Mesothelial cell of epicardium (in vitro differentiated cells): ENCODE results near the gene ARFGAP3. TPM values are rescaled to one million over a fixed set of nuclear protein-coding genes. Genes with fewer than 3 reads are reported as not detected.

Experiments
- DNase-seq, 2 experiments: peaks; one replicate each; pipeline ENCODE4 v3.0.0; 2021; ENCODE audit warnings: low spot score in 2 of 2; ENCODE audit not compliant: unreplicated experiment in 2 of 2
- H3K27ac Mint-ChIP-seq: 2 replicates; pipeline ENCODE4 v1.8.0; 2021; ENCODE audit warnings: mixed read lengths
- H3K27me3 Mint-ChIP-seq: 2 replicates; pipeline ENCODE4 v1.8.0; 2021; ENCODE audit warnings: low read depth, mixed read lengths
- H3K36me3 Mint-ChIP-seq: 2 replicates; pipeline ENCODE4 v1.8.0; 2021; ENCODE audit warnings: mixed read lengths
- H3K4me1 Mint-ChIP-seq: 2 replicates; pipeline ENCODE4 v1.8.0; 2021; ENCODE audit warnings: mixed read lengths
- H3K4me3 Mint-ChIP-seq: 2 replicates; pipeline ENCODE4 v1.8.0; 2021; ENCODE audit warnings: mild to moderate bottlenecking, moderate library complexity, mixed read lengths
- H3K9me3 Mint-ChIP-seq: 2 replicates; pipeline ENCODE4 v1.8.0; 2021; ENCODE audit warnings: mixed read lengths
- total RNA-seq: library from RNA; stranded (reverse); gene quantifications from 3 replicates; pipeline ENCODE4 v1.2.1, GENCODE V29; 2021
- TF ChIP-seq, protein P1 (sequence below): fragments of 200-600 bp; sonication (generic); IDR thresholded peaks from one replicate; pipeline ENCODE4 v1.5.0; 2021; ENCODE audit warnings: antibody characterized with exemption; ENCODE audit not compliant: unreplicated experiment

The ARFGAP3 gene
- total RNA-seq, 1 donor from 2014 or later = 33.4 TPM

DNA sequence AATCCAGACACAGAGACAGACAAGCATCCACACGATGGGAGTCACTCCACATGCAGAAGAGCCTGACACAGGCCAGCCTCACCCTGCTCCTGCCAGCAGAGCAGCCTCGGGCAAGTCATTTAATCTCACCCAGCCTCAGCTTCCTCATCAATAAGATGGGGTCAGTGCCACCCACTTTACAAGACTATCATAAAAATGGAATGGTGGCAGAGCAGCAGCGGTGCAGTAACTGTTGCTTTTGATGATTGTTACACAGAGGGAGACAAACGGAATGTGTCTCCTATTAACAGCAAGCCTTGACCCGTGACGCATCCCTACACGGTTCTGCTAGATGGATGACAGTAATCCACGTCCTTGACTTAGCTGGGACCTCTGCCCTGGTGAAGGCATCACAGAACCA is 26.0 kb upstream of the ARFGAP3 start:
- Mint-ChIP-seq H3K4me3 (no peak overlapping the region), H3K27ac (no peak overlapping the region)

DNA sequence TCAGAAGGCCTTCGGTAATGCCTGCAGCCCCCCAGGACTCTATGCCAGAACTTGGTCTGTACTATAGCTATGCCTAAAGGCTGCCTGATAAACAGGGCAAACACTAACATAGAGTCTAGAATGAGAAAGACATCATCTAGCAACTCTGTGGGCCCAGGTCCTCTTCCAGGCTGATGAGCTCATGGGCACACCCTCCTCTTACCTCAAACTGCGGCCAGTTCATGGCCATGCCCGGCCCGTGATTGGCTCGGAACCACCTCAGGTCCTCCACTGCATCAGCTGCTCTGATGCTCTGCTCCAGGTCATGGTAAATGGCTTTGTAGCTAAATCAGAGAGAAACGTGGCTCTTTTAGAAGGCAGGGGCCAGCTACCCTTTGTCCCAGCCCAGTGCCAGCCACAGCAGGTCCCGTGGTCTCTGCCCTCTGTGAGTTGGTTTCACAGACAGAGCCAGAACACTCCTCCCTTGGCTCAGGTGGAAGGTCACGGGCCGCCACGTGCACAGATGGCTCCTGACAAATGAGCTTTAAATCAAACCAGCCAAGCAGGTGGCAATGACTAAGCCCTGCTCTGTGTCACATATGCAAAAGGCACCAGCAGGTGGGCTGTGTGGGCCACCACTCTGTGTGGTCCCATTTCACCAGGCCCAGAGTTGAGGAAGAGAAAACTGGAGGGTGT is 25.0 kb upstream of the ARFGAP3 start:
- DNase-seq = no peak
- H3K27ac Mint-ChIP-seq = no peak overlapping the region

More for the DNA sequence above, 26.0 kb upstream of the ARFGAP3 start:
- Mint-ChIP-seq H3K27me3 (no peaks in the 10 kb centered on the region), H3K36me3 (peaks cover 10% of the 10 kb centered on the region), H3K4me1 (no peaks in the 10 kb centered on the region), H3K9me3 (no peaks in the 10 kb centered on the region)
- DNase-seq = no peak
- TF ChIP-seq, protein P1, sequence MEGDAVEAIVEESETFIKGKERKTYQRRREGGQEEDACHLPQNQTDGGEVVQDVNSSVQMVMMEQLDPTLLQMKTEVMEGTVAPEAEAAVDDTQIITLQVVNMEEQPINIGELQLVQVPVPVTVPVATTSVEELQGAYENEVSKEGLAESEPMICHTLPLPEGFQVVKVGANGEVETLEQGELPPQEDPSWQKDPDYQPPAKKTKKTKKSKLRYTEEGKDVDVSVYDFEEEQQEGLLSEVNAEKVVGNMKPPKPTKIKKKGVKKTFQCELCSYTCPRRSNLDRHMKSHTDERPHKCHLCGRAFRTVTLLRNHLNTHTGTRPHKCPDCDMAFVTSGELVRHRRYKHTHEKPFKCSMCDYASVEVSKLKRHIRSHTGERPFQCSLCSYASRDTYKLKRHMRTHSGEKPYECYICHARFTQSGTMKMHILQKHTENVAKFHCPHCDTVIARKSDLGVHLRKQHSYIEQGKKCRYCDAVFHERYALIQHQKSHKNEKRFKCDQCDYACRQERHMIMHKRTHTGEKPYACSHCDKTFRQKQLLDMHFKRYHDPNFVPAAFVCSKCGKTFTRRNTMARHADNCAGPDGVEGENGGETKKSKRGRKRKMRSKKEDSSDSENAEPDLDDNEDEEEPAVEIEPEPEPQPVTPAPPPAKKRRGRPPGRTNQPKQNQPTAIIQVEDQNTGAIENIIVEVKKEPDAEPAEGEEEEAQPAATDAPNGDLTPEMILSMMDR = no peak

DNA sequence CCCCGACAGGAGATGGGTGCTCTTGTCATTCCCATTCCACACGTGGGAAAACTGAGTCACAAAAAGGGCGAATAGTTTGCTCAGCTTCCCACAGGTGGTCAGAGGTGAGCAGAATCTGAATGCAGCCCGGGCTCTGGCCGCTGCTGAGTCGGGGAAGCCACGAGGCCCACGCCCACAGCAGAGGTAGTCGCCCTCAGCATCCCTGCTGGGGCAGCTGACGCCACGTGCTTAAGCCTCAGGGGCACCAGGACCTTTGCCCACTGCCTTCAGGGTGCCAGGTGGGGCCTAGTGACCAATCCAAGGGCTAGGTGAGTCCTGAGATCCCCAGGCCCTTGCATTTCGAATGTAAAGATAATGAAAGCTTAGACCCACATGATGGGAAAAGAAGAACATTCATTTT is 24.2 kb upstream of the ARFGAP3 start:
- DNase-seq = no peak
- Mint-ChIP-seq H3K4me1 (no peaks in the 10 kb centered on the region), H3K36me3 (peaks cover 11% of the 10 kb centered on the region), H3K27ac (no peak overlapping the region), H3K9me3 (no peaks in the 10 kb centered on the region), H3K27me3 (no peaks in the 10 kb centered on the region), H3K4me3 (no peak overlapping the region)
- TF ChIP-seq, protein P1 = no peak

More for the DNA sequence above, 25.0 kb upstream of the ARFGAP3 start:
- Mint-ChIP-seq H3K4me3 (no peak overlapping the region), H3K4me1 (no peaks in the 10 kb centered on the region), H3K36me3 (peaks cover 7% of the 10 kb centered on the region), H3K27me3 (no peaks in the 10 kb centered on the region), H3K9me3 (no peaks in the 10 kb centered on the region)
- TF ChIP-seq, protein P1 = no peak

DNA sequence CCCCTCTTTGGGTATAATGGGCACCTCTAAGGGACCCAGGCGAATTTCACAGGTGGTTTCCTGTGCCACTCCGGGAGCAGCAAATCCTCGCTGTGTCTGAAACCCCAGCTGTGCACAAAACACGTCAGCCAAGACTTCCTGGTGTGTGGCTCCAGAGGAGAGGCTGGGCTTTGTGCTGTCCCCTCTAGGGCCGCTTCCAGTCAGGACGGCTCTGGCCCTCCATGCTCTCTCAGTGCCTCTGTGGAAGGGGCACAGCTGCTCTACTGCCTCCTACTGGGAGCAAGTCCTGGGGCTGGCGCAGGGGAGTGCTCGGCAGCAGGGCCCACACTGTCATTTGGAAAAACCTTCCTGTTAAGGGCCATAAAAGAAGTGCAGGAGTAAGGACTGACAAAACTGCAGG is 23.7 kb upstream of the ARFGAP3 start:
- no peak for DNase-seq
- Mint-ChIP-seq H3K27ac (no peak overlapping the region), H3K36me3 (peaks cover 11% of the 10 kb centered on the region), H3K4me1 (no peaks in the 10 kb centered on the region), H3K27me3 (no peaks in the 10 kb centered on the region), H3K9me3 (no peaks in the 10 kb centered on the region), H3K4me3 (no peak overlapping the region)
- TF ChIP-seq, protein P1 = no peak

DNA sequence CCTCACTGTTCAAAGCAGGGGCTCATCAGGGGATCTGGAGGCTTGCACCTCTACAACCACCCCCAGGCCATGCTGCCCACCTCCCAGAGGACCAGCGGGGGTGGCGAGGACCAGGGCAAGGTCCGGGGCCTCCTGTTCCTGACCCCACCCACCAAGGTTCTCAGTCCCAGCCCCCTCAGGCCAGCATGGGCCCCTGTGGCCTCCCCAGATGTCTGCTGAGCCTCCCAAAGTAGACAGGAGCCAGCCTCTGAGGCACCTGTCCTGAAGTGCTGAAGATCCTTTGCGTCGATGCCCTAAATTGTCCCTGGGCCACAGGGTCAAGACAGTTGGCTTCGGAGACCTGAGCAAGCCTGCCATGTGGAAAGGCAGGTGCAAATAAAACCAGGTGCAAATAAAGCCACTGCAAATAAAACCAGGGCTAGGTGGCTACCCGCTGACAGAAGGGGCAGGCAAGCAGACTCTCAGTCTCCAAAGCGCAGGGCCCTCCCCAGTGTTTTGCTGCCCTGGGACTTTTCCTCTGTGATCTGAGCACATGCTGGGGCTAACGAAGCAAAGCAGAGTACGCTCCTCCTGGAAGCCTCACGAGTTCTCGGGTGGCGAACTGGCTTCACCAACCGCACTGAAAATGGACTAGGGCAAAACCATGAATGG is 22.4 kb upstream of the ARFGAP3 start:
- DNase-seq = no peak
- Mint-ChIP-seq H3K36me3 (peaks cover 14% of the 10 kb centered on the region), H3K27me3 (no peaks in the 10 kb centered on the region), H3K9me3 (no peaks in the 10 kb centered on the region), H3K27ac (no peak overlapping the region), H3K4me1 (no peaks in the 10 kb centered on the region), H3K4me3 (no peak overlapping the region)
- TF ChIP-seq, protein P1 = no peak
